Thyroid gland (tissue), 4 donors: ENCODE results near the gene BTN2A1.
"Not testable (repeated sequence)": the region's sequence is repeated elsewhere in the genome, so short reads cannot be mapped to it uniquely, and the experiment has no call there.

Experiments used
- POLR2A ChIP-seq, 2 donors: fragments of 450-650 bp; IDR thresholded peaks; one replicate each; pipeline ENCODE4 v1.6.1; 2017; ENCODE audit warnings: antibody characterized with exemption in 2 of 2, mild to moderate bottlenecking in 2 of 2, moderate library complexity in 1 of 2
- TF ChIP-seq, protein P1 (sequence below), 6 experiments: fragments of 200-600 bp in 3 of 6; fragments of 450-650 bp in 3 of 6; sonication (generic) in 3 of 6; IDR thresholded peaks; one replicate each; pipeline ENCODE4 v1.5.1; 2016 to 2019; ENCODE audit warnings: antibody characterized with exemption in 6 of 6, mild to moderate bottlenecking in 2 of 6, inconsistent platforms in 1 of 6, moderate library complexity in 1 of 6

DNA sequence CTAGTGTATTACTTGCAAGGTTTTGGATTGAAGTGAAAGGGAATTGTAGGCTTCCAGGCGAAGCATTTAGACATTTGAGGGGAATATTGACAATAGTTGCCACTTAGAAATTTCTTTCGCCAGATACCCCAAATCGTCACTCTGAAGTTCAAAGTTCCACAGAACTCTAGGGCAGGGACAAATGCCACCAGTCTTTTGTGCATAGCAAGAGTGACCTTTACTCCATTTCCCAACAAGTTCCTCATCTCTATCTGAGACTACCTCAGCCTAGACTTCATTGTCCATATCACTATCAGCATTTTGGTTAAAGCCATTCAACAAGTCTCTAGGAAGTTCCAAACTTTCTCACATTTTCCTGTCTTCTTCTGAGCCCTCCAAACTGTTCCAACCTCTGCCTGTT lies 39.0 kb upstream of the BTN2A1 start:
- TF ChIP-seq, protein P1, sequence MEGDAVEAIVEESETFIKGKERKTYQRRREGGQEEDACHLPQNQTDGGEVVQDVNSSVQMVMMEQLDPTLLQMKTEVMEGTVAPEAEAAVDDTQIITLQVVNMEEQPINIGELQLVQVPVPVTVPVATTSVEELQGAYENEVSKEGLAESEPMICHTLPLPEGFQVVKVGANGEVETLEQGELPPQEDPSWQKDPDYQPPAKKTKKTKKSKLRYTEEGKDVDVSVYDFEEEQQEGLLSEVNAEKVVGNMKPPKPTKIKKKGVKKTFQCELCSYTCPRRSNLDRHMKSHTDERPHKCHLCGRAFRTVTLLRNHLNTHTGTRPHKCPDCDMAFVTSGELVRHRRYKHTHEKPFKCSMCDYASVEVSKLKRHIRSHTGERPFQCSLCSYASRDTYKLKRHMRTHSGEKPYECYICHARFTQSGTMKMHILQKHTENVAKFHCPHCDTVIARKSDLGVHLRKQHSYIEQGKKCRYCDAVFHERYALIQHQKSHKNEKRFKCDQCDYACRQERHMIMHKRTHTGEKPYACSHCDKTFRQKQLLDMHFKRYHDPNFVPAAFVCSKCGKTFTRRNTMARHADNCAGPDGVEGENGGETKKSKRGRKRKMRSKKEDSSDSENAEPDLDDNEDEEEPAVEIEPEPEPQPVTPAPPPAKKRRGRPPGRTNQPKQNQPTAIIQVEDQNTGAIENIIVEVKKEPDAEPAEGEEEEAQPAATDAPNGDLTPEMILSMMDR (IDR thresholded peaks at IDR 0.05) = not testable (repeated sequence)
- TF ChIP-seq POLR2A (IDR thresholded peaks at IDR 0.05) = not testable (repeated sequence)
